HL-60 (cell line): Measurements from ENCODE around the gene SPIRE1.
A peak's percentile ranks its signal among the peaks of the same experiment; 100 is the strongest.

Experiments
- DNase-seq, 2 experiments: peaks; one replicate each; pipeline ENCODE4 v3.0.0-alpha.2; 2010 to 2020; ENCODE audit warnings: low read depth in 1 of 2, low spot score in 1 of 2
- H3K27ac ChIP-seq: fragments of 250-450 bp; sonication (Bioruptor Pico); replicated peaks from 2 replicates; pipeline ENCODE4 v1.5.1; 2020; ENCODE audit warnings: mild to moderate bottlenecking, moderate library complexity
- H3K27me3 ChIP-seq: fragments of 250-450 bp; sonication (Bioruptor Pico); 2 replicates; pipeline ENCODE4 v1.5.1; 2021; ENCODE audit warnings: mild to moderate bottlenecking, moderate library complexity; ENCODE audit not compliant: insufficient read depth, poor library complexity, severe bottlenecking
- H3K4me3 ChIP-seq: replicated peaks from 2 replicates; pipeline ENCODE4 v1.5.1; 2011; ENCODE audit warnings: mild to moderate bottlenecking, control low read depth, low read length; ENCODE audit not compliant: insufficient read depth
- CTCF ChIP-seq: IDR thresholded peaks from one replicate; pipeline ENCODE4 v1.5.1; 2011; ENCODE audit warnings: low read length, control low read depth, inconsistent platforms; ENCODE audit not compliant: insufficient read depth
- GABPA ChIP-seq: IDR thresholded peaks from 2 replicates; pipeline ENCODE4 v1.6.1; 2012; ENCODE audit warnings: low read depth
- POLR2AphosphoS5 ChIP-seq: IDR thresholded peaks from 2 replicates; pipeline ENCODE4 v1.6.1; 2012; ENCODE audit warnings: low read depth
- REST ChIP-seq: IDR thresholded peaks from 2 replicates; pipeline ENCODE4 v1.6.1; 2012; ENCODE audit warnings: low read depth; ENCODE audit not compliant: insufficient replicate concordance
- SPI1 ChIP-seq: IDR thresholded peaks from 2 replicates; pipeline ENCODE4 v1.6.1; 2012; ENCODE audit warnings: low read depth, mild to moderate bottlenecking, borderline replicate concordance

SPIRE1 gene

DNA sequence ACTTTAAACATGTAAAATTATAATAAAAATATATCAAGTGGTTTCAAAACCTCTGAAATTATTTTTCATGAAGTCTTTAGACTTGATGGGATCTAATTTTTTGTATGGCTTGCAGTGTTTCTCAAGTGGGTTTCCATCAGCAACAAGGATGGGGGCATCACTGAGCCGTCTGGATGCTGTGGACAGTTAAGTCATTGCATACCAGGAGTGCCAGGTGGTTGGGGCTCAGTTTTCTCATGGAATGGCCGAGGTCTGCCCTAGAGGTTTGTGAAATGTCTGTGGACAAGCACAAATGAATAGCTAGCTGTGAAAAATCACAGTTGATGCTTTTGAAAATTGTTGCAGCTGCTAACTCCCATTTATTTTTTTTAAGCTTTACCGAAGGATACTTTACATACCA, 248.4 kb downstream of the SPIRE1 start:
- Histone ChIP-seq H3K4me3 (no peak overlapping the region), H3K27ac (no peak overlapping the region), H3K27me3 (peaks cover 35% of the 10 kb centered on the region)
- DNase-seq, result no peak
- TF ChIP-seq POLR2AphosphoS5 (no peak), SPI1 (no peak), CTCF (no peak), GABPA (no peak), REST (no peak)

DNA sequence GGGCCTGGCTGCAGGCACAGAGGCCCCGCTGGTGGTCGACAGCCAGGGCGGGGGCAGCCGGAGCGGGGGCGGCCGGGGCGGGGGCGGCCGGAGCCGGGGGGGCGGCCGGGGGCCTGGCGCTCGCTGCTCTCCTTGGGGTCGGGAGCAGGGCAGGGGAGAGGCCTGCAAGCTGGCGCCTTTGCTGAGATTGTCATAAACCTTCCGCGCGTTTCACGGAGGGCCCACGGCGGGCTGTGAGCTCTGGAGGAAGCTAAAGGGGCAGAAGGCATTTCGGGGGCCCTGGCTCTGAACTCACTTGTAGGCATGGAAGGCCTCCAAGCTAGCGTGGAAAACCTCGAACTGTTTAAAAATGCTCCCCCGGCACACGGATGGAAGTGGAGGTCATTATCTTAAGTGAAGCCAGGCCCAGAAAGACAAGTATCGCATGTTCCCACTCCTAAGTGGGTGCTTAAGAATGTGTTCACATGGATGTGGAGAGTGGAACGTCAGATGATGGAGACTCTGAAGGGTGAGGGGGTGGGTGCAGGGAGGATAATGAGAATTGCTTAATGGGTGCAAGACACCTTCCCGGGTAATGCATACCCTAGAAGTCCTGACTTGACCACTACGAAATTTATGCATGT, 249.5 kb downstream of the SPIRE1 start:
- Histone ChIP-seq H3K27ac (no peak overlapping the region), H3K27me3 (peaks cover 45% of the 10 kb centered on the region), H3K4me3 (peak overlapping the region; percentile 45)
- no peak for TF ChIP-seq REST
- no peak for TF ChIP-seq SPI1
- no peak for TF ChIP-seq GABPA
- no peak for TF ChIP-seq CTCF
- TF ChIP-seq POLR2AphosphoS5, result no peak
- DNase-seq, result no peak

GRCh38 chr18:12406371-12407111, 251.4 kb downstream of the SPIRE1 start:
- Histone ChIP-seq H3K4me3 (no peak overlapping the region), H3K27ac (no peak overlapping the region), H3K27me3 (peaks cover 56% of the 10 kb centered on the region)
- no peak for DNase-seq
- no peak for TF ChIP-seq REST
- TF ChIP-seq GABPA, result no peak
- no peak for TF ChIP-seq POLR2AphosphoS5
- TF ChIP-seq SPI1, result no peak
- TF ChIP-seq CTCF, result no peak
